NK-92 (cell line): ENCODE data around the gene OVCH2.
"Not testable (repeated sequence)": the region's sequence is repeated elsewhere in the genome, so short reads cannot be mapped to it uniquely, and the experiment has no call there.

Experiments
- DNase-seq: peaks from one replicate; lab custom pipeline; 2025; ENCODE audit not compliant: unreplicated experiment; lab: John Stamatoyannopoulos, UW

Gene OVCH2

GRCh38 chr11:7671347-7672215, 34.7 kb downstream of the OVCH2 start:
- no peak for DNase-seq

GRCh38 chr11:7670641-7671040, 35.6 kb downstream of the OVCH2 start:
- DNase-seq, result no peak

- DNase-seq, result no peak
These were observed 37.4 kb downstream of the OVCH2 start for GRCh38 chr11:7668911-7669310.

DNA sequence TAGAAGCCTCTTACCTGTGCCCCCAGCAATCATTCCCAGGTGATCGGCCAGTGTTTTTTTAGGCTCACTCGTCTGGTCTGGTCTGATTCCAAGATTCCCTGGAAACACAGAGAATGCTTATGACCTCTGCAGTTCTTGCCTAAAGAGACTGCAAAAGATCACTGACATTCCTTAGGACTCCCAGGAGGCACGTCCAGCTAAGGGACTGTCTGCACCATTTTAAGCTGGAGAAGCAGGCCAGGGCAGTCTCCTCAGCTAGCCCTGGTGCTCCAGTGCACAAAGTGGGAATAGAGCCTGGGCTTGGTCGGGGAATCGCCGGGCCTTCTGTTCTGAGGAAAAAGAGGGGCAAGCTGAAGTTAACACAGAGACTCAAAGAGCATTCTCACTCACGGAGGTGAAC, 37.8 kb downstream of the OVCH2 start:
- DNase-seq, result no peak

DNA sequence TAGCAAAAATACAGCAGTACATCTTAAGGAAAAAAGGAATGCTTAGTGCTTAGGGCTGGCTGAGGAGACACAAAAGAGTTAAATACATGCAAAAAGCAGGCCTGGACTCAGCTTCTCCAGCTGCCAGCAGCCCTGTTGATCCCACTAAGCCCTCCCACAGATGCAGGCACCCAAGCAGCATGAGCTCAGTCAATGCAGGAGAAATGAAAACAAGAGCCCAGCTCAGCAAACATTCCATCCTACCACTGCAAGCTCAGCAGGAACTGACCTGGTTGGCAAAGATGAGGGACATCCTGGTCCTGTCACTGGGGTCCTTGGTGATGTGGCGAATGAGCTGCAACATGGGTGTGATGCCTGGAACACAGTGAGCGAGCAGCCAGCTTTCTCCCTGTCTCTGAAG, 38.8 kb downstream of the OVCH2 start:
- no peak for DNase-seq

DNA sequence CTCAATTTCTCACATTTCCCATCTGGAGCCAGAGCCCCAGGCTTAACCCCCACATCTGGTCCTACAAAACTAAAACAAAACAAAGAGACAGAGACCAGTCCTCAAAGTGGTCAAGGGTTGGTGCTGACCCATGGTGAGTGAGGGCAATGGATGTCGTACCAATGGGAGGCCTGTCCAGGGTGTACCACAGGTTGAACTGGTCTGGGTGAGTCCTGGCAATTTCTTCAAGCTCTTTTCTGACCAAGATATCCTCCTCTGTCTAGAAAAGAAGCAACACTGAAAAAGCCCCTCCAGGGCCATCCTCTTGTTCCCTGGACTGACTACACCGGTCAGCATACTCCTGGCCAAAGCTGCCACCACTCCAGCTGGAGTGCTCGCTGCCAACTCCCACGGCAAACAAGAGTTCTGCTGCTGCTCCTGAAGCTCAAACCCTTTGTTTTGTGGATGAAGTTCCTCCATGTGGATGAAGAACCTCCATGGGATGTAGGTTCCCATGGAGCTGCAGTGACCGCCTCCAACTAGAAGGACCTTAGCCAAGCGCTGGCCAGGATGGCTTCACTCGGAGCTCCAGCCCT, 39.9 kb downstream of the OVCH2 start:
- no peak for DNase-seq

DNA sequence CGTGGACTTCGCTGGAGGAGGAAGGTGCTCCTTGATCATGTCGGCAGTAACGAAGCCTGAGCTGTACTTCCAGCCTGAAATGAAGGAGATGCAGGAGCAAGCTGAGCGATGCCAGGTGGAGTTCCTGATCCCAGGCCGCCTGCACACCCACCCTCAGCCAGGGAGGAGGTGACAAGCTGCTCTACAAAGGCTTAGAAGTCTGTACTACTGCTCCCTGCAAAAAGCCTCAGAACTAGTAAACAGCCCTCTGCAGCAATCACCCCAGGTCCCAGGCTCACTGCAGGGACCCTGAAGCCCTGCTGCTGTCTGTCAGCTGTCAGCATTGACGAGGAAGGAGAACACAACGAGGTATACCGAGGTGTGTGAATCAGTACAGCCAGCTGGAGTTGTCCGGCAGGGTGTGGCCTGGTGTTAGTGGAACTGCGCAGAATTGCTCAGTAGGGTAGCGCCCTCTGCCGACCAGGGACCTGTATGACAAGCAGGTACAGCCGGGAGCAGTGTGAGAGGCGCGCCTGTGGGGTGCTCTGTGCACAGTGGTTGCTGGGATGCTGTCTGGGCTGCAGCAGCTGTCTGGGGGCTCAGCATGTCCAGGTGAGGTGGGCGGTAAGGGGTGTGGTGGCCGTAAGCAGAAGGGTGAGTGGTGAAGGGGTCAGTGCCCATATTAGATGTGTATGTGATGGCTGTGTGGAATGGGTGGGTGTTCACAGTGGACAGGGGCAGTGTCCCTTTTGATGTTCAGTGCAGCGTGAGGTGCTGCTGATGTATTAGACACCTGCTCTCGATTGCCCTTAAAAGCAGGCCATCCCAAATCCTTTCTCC, 40.6 kb downstream of the OVCH2 start:
- DNase-seq, result no peak

DNA sequence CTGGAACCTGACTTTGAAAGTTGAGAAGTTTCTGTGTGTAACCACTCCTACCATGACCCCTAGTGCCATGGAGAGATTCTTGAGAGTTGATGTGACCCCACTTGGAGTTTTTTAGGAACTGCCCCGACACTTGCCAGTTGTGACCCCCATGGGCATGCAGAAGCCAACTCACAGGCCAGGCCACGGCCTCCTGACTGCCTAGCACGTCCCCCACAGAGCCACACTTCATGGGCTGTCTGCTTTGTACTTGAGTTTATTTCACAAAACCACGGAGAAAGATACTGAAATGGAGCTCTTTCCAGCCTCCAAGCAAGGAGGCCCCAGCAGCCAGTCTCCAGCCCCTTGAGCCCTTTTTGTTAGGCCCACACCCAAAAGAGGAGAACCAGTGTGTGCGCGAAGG, 41.4 kb downstream of the OVCH2 start:
- no peak for DNase-seq

DNA sequence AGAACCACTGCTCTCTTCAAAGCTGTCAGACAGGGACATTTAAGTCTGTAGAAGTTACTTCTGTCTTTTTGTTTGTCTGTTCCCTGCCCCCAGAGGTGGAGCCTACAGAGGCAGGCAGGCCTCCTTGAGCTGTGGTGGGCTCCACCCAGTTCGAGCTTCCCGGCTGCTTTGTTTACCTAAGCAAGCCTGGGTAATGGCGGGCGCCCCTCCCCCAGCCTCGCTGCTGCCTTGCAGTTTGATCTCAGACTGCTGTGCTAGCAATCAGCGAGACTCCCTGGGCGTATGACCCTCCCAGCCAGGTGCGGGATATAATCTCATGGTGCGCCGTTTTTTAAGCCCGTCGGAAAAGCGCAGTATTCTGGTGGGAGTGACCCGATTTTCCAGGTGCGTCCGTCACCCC, 42.7 kb downstream of the OVCH2 start:
- not testable (repeated sequence) for DNase-seq

DNA sequence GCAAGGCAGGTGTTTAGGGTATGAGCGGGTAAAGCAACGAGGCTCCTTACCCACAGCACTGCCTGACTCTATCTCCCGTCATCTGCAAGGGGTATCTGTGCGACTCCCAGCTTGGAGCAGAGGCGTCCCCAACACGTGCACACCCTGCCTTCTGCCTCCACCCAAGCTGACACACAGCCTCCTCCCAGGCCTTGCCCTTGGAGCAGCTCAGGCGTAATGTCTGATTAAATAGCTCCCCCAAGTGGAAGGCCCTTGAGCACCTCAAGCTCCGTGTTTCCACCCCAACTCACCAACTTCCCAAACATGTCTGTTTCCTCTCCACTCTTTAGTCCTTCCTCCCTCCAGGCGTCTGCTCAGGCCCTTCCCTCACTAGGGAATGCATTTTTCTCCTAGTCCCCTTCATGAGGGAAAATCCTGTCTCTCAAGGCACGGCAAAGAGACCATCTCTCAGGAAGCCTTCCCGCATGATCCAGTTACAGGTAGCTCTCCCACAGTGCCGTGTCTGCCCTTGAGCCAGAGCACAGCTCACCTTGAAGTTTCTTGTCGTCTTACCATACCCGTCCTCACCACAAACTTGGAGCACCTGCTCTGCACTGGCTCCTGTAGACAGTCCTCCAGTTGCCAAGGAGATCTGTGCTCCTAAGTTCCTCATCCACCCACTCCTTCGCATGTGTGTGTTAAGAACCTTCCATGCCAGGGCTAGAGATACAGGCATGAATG, 48.8 kb downstream of the OVCH2 start:
- no peak for DNase-seq

DNA sequence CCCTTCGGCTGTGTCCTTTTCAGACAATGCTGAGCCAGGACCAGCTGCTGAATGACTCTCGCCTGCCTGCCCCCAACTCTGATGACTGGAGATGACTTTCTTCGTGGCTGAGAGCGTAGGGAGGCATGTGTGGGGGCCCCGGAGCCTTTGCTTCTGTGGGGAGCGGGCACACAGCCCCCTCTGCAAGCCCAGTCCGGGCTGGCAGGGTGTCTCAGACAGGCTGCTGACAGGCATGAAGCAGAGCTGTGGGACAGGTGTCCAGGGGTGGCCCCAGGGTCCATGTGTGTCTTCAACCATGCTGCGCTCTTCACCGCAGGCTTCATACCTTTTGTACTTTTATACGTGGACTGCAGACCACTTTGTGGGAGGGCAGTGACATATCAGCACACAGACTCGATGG, 49.6 kb downstream of the OVCH2 start:
- no peak for DNase-seq

GRCh38 chr11:7655253-7656217, 50.7 kb downstream of the OVCH2 start:
- no peak for DNase-seq

DNA sequence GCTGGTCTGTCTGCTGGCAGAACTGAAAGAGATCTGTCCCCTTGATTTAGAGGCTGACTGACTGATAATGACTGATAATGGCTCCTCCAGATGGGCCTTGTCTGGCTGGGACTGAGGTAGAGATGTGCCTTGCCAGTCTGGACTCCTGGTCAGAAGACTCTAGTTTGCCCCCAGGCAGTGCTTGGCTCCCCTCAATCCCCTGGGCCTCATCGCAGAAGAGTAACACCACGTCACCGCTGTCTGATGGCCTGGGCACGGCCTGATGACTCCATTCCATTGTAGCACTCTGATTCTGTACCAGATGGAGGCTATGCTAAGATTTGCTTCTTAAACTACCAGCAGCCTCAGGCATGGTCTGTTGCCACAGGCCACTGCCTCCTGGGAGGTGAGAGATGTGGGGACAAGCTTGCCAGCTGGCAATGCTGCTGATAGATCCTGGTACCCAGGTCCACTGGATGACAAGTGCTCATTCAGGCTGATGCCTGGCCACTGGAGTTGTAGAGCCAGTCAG, 52.0 kb downstream of the OVCH2 start:
- no peak for DNase-seq

DNA sequence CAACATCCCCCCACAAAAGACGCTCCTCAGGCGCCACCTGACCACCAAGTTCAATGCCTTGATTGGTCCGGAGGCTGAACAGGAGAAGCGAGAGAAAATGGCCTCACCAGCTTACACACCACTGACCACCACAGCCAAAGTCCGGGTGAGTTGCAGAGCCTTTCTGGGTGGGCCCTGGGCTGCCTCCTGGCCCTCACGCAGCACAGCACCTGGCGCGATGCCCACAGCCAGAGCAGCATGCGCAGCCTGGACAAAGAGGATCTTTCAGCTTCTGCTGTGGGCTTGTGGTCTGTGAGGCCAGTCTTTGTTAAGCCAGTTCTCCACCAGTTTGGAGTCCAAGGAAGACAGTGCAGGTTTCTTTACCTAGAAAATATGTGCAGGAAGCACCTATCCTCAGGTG, 54.6 kb downstream of the OVCH2 start:
- no peak for DNase-seq

- DNase-seq, result no peak
These were observed 55.1 kb downstream of the OVCH2 start for GRCh38 chr11:7651140-7651551.

DNA sequence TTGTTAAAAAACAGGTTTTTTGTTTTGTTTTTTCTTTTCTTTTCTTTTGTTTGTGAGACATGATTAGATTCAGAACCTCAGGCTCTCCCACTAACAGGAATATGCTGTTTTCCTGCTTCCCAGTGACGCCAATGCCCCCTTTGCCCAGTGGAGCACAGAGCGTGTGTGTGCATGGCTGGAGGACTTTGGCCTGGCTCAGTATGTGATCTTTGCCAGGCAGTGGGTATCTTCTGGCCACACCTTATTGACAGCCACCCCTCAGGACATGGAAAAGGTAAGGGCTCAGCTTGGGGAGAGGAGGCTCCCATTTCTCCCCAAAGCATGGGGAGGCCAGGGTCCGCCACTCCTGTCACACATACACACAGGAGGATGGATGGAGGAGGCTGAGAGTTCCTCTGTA, 58.0 kb downstream of the OVCH2 start:
- DNase-seq, result no peak

DNA sequence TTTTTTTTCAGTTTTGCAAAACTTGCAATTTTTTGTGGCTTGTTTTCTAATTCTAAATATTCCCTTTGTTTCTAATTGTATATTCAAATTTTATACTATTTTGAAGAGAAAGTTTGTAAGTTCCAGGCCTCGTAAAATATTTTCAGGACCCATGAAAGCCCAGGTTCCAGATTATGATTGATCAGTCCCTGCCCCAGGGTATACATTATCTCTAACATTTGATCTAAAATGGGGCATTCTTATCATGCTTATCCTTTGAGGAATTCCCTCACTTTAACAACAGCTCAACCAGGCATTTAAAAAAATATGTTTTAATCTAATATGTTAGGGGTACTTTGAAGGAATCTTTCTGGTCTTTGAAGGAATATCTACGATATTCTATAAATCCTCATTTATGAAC, 59.4 kb downstream of the OVCH2 start:
- DNase-seq, result no peak

DNA sequence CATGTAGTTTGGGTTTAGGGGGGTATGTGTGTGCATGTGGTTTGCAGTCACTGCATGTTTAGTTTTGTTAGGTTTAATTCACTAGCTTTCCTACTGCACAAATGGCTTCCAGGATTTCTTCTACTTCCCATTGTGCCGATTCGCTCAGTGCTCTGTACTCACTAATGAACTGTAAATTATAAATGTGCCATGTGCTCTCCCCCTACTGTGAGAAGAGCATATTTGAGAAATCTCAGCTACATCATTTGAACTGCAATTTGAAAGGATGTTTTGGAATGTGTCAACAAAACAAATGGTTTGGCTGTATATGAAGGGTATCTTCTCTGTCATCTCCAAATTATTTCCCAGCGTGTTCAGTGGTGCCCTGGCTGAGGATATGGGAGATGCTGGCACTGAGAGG, 61.1 kb downstream of the OVCH2 start:
- DNase-seq, result no peak

GRCh38 chr11:7643314-7643713, 63.0 kb downstream of the OVCH2 start:
- no peak for DNase-seq

DNA sequence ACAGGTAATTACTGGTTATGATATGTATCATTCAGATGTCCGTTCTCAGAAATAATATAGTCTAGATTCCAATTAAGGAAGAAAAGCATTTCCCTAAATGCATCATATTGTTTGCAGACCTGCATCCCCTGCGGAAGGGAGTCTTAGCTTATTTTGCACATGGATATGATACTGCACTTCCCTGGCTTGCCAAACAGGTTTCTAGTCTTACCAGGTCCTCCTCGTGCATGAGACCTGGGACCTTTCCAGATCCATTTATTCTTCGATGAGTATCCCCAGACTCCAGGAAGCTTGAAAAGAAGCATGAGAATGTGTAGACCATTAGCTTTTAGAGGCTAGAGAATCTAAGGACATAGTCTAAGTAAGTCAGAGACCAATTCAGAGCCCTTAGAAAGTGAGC, 63.5 kb downstream of the OVCH2 start:
- DNase-seq, result no peak
